NOMO-1 treated with dmso at 0.1 percent for 144 hours (cell line): ENCODE data around the gene VDR.

Source experiments
- DNase-seq: peaks from one replicate; lab custom pipeline; 2025; ENCODE audit not compliant: unreplicated experiment; lab: John Stamatoyannopoulos, UW

The VDR gene

DNA sequence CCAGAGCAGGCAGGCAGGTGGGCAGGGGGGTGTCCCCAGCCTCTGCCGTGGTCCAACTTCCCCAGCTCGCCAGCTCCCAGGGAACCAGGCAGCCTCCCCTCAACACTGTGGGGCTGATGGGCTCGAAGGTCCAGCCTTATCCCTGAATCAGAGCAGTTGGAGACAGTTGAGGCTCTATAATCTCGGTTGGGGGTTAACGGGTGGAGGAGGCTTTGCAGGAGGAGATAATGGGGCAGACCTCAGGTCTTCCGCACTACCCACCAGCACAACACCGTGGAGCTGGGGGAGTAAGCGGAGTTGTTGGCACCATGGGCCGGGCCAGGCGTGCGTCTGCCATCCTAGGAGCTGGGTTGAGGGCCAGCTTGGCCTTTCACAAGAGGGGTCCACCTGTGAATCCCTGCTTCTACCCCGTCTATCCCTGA lies 71.2 kb downstream of the VDR start:
- no peak for DNase-seq

DNA sequence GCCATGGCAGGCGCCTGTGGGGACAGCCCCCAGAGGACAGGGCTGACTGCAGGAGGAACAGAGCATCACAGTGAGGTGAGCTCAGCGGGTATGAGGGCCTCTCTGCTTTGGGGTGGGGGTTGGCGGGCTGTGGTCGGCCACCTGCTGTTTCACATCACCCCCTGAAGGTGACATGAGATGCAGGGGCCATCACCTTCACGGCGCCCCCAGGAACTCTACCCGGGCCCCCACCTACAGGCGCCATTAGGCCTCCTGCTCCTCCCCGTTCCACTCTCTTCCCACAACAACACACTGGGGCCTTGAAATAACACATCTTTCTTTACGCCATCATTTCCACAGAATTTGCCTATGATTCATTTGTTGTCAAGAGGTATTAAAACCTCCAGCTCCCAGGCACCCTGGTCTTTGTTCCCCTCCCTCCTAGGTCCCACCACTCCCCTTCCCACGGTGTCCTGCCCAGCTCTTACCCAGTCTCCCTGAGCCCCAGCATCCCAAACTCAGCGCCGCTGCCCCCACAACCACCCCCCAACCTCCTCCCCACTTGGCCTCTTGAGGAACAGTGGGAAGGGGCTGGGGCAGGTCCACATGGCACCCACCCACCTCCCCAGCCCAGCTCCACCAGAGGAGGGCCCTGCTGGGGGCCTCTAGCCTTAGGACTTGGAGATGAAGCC lies 72.4 kb downstream of the VDR start:
- no peak for DNase-seq

DNA sequence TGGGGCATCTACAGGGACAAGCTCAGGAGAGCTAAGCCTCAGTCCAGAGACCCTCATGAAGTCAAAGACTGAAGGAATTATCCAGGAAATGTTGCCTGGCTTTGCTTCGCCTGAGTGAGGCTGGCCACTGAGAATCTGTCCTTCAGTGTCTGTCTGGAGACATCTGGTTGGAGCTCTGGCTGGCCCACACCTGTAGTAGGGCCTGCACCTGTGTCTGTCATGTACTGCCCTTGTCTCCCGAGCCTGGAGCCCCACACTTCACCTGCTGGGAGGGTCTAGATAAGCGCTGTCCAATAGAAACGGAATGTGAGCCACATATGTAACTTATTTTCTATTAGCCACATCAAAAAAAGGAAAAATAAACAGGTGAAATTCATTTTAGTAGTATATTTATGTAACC lies 75.2 kb downstream of the VDR start:
- DNase-seq = no peak

DNA sequence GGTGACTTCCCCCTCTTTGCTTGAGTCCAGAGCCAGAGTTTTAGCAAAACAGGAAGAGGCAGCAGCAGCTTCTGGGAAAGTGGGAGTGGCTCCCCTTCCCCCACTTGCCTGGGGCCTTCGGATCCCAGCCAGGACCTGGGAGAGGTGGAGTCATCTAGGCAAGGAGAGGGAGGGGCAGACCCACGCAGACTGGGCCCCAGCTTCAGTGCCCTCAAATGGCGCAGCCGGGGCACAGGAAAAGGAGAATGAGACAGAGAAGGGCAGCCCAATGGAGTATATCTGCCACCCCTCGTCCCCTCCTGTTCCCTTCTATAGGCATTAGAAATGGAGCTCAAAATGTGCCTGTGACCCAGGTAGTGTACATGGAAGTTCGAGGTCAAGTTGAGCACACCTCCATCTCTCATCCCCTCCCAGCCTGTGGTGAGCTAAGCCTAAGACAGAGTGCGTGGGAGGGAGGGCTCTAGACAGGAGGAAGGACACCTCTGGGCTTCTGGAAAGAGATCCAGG lies 75.8 kb downstream of the VDR start:
- DNase-seq = no peak

DNA sequence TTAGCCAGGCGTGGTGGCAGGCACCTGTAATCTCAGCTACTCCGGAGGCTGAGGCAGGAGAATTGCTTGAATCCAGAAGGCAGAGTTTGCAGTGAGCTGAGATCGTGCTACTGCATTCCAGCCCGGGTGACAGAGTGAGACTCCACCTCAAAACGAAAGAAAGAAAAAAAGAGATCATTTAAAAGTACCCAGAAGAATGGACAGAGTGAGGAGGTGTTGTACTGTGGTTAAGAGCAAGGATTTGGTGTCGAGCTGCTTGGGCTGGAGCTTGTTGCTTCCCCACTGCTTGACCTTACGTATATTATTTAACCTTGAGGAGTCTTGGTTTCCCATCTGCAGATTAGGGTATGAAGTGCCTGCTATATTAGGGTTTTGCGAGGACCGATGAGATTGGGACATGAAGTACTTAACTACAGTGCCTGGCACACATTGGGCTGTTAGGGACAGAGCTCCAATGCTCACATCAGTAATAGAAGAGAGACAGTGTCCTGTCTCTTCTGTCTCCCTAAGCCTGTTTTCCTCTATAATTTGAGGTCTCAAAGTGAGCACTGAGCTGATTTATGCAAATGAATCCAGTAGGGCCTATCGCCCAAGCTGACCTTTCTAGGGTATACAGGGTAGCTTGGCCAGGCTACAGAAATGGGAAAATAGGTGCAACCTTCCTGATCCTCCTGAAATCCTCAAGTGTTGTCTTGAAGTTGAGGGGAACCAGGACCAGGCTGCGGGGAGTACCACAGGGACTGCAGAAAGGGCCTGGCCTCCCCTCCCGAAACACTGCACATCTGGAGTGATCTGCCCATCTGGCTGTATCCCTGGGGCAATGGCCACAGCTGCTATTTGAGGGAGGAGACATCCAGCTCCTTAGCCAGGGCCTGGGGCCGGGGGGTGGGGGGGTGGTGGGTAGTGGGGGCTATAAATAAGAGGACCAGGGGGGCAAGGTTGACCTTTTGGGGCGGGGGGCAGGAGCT lies 76.5 kb downstream of the VDR start:
- DNase-seq = no peak

DNA sequence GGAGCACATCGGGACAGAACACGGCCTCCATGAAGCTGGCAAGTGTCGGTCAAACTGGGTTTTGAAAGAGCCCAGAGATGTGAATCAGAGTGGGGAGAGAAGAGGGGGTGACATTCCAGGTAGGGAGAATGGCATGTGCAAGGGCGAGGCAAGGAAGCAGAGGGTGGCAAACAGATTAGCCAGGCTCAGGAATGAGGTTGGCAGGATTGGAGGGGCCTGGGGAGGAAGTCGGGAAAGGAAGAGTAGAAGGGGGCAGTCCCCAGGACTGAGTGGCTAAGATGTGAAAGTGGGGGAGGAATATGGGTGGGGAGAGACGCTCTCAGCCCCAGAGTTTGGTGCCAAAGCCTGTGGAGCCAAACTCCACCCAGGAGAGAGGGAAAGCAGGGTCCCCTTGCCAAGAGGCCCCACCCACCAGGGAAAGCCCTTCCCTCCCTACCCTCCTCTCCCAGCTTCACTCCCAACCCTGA lies 79.6 kb downstream of the VDR start:
- DNase-seq = no peak

DNA sequence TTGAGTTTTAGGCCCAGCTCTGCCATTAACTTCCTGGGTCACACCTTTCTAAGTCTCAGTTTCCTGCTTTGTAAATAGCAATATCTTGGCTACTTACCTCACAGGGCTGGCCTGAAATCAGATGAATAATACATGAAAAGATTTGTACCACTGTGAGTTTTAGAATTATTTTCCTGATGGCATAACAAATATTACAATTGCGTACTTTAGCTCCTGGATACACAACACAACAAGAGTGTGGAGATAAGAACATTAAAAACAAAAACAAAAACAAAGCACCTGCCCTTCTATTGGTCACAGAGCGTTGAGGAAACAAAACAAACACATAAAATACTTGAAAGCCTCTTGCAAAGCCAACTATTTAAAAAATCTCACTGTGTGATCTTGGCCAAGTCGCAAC lies 80.2 kb downstream of the VDR start:
- DNase-seq = no peak

DNA sequence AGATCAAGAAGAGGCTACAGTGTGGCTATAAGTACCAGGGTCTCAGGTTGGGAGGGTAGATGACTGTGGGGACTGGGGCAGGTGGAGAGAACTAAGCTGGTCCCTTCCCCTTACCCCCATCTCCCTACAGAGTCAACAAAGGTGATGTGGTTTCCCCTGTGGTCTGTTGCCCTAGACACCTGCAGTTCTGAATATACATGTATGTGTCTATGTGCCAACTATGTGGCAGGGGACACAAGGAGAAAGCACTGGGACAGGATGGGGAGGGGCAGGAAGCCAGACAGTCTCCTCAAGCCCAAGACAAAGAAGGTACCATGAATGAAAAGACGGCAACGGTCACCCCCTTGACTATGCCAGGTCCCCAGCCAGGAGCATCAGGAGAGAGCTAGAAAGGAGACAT lies 80.6 kb downstream of the VDR start:
- no peak for DNase-seq

DNA sequence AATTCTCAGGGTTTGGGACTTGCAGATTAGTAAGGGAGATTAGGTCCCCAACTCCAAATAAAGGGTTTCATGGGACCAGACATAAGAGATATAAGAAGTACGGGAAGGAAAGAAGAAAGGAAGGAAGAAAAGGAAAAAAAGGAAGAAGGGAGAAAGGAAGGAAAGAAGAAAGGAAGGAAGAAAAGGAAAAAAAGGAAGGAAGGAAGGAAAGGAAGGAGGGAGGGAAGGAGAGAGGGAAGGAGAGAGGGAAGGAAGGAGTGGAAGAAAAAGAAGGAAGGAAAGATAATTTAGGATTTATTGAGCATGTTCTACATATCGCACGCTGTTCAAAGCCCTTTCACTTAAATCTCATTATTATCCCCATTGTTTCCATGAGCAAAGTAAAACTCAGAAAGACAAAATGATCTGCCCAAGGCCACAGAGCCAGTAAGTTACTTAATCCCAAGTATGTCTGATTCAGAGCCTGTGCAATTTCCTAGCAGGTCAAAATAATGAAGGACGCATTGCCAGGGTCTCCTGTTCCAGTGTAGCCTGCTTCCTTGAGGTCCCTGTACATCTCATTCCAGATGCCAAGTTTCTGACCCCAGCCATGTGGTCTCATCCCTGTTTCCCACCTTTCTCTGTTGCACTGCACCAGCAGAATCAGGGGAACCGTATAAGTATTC lies 81.2 kb downstream of the VDR start:
- no peak for DNase-seq

DNA sequence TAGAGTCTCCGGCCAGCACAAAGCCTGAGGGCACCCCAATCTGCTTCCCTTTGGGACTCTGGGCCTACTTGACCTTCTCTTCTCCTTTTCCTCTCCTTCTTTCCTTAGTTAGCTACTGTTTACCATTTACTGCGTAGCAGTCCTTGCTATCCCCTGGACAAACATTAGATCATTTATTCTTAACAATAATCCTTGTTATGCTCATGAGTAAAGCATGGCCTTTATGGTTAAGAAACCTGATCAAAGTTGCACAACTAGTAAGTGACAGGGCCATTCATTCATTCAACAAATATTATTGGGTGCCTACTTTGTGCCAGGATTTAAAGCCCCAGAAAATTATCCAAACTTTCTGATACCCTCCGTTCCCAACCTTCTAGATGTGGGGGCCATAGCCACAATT lies 81.9 kb downstream of the VDR start:
- DNase-seq = no peak

DNA sequence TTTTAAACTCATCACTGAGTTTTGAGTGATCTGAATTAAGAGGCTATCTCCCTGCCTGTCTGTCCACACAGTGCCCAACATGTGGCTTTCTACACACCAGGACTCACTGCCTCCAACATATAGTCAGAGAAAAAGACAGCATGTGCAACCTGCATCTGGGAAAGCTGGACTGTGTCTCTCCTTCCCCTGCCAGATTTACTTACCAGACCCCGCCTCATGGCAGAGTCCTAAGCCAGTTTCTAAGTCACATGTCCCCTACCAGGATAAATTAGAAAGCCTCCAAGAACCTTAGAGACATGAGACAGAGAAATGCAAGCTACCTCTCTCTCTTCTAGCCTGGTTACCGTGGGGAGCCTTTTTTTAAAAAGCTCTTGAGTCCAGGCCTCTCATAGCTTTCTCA lies 82.4 kb downstream of the VDR start:
- no peak for DNase-seq

DNA sequence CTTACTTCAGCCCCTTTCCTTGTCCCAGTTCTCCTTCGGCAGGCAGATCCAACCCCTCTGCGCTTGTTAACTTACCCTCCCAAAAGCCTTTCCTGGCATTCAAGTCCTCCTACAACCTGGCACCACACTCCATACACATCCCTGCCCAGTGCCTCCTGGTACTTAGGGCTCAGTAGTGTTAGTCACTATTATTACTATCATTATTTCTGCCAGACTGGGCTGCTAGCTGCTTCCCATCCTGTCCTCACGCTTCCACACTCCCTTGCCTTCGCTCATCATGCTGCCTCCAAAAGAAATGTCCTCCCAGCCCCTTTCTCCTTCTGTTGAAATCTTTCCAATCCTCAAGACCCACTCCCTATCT lies 83.5 kb downstream of the VDR start:
- no peak for DNase-seq

DNA sequence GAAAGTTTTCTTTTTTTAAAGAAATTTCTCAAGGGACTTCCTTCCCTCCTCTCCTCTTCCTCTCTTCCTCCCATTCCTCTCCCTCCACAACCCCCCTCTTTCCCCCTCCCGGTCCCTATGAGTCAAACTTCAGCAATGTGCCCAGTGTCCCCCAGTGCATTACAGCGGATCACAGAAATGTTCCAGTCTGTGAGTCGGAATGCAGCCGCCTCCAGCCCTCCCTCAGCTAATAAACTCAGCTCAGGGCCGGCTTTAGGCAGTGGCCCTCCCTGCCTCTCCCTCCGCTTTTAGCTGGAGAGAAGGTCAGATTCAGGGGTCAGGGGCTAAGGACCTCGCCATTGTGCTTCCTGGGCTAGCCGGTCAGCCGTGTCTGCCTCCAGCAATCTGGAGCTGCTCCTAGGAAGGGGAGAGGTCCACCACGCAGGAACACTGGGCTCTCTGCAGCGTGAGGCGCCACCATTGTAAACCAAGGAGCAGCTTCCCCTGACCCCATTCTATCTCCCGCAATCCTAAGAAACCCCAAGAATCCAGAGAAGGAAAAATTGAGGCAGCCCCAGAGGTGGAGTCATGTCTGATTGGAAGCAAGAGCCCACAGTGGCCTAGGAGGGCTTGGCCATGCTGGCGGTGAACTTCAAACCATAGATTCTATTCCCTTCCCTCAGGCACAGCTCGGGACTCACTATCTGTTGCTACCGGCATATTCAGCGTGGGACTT lies 84.0 kb downstream of the VDR start:
- DNase-seq = no peak

DNA sequence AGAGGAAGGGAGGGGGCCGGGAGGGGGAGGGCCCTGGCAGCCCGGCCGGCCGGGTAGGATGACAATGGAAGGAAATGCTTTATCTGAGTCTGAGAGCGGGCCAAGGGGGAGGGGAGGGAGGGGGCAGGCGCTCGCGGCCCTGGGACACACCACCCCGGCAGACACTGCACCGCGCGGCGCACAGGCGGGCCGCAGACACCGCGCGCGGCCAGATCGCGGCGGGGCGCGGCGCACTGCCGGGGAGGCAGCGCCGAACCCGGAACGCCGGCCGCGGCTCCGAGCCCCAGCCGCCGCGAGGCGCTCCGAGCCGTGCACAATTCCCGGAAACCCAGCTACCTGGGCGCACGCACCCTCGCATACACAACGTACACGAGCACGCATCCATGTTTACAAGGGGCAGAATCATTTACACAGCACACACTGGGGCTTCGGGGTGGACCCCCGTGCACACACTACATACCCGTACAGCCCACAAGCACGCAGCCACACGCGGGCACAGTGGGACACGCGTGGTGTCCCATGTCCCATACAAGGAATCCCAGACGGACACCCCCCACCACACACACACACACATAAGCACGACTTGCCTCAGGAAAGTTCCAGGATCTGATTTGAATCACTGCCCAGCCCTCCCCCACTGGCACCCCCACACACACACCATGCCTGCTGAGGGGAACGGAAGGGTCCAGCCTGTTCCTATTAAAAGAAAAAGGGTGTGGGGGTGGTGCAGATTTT lies 84.7 kb downstream of the VDR start, which contains the start of gene HDAC7:
Gene HDAC7, minus strand, starts transcription at position 8 of the 735 bp plus-strand sequence. CDS start 118 bp downstream, outside the sequence.
- DNase-seq = peak; percentile 42

DNA sequence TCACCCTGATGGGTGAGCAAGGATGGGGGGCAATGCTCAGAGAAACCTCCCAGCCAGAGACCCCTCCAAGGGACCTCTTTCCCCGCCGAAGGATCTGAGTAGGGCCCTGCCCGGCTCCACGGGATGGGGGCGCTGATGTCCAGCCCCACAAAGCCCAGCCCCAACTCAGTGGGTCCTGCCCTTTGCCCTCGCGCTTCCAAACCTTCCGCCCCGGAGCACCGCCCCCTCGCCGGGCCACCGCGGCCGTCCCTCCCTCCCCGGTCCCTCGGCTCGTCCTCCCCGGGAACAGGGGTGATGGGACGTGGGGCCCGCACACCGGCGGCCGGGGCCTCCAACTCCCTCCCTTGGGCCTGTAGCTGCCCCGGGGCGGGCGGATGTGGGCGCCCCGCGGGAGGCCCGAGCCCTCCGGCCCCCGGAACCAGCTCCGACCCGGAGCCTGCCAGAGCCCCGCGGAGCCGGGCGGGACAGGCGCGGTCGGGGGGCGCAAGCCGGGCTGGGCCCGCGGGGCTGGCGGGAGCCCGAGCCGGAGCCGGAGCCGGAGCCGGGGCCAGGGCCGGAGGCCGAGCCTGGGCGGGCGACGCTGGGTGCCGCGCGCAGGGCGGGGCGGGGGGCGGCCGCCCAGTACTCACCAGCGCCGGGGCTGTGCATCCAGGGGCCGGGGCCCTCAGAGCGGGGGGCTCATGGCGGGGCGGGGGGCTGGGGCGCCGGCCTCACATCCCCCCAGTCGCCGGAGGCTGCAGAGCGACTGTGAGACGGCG lies 85.5 kb downstream of the VDR start:
- peak; percentile 25 for DNase-seq

DNA sequence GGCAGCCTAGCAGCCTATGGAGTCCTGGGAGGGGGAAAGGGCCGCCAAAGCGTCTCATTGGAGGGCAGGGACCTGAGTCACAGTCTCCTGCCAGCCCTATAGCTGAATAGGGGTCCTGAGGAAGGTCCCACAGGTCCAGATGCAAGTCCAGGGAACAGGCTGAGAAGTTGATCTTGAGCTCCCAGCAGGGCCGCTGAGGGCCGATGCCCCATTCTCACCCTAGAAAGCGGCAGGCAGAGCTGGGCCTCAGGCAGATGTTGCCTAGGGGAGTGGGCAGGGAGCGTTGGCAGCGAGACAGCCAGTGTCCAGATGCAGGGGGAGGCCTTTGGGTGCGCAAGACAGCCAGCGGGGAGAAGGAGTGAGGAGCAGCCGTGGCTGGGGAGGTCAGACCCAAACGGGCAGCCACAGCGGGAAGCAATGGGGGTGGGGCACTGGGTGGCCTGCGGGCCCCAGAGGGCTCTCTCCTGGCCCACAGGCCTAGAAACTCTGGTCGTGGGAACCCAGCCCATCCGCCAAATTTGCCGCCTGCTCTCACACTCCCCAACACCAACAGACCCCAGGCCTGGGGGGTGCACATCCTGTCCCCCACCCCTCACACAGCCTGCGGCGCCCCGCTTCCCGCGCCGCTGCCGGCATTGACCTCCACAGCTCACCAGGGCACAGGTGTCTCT lies 86.2 kb downstream of the VDR start:
- DNase-seq = no peak

DNA sequence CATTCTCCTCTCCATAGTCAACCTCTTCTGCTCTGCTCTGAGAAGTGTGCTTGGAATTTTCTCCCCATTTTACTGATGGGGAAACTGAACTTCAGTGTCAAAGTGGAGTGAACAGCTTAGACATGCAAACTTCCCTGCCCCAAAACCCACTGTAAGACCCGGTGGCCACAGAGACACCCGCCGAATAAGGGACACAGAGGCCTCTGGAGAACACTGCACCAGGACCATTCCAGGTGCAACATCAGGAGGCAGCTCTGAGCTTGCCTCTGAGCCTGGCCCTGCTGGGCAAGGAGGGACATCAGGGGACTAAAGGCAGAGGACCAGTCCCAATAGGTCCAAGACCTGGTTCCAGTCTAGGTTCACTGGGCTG lies 86.8 kb downstream of the VDR start:
- DNase-seq = no peak

DNA sequence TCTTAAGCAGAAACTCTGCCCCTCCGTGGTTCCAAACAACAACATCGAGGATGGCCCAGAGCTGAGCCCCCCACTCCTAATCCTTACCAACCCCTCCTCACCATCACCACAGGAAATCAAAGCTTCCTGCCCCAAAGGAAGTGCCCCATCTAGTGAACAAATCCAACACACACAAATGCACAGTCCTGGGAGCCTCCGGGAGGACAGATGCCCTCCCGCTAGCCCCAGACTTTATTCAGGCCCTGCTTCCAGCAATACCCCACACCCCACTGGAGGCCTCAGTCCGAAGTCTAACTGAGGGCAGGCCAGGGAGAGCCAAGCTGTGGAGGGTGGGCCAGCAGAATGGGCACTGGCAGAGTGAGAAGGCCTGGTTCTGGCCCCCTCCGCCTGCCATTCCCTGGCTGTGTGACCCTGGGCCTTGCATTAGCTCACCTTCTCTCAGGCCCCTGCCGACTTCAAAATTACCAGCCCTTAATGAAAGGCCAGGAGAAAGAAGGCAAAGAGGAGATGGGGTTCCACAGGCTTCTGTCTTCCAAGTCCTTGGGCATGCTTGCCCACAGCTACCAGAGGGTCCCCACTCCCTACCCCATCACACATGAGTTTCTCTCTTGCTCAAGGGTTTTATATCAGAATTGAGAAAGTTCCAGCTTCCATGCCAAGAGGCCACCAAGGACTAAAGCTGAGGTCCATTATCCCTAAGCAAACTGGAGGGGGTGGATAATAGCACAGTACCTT lies 87.4 kb downstream of the VDR start:
- DNase-seq = no peak
